Skeletal muscle cell (primary cell): ENCODE data around the gene ISM1.

Experiments
- DNase-seq: peaks from one replicate; pipeline ENCODE4 v3.0.0-alpha.2; 2010; ENCODE audit warnings: low read depth
- H3K4me3 ChIP-seq: 2 replicates; pipeline ENCODE4 v1.5.1; 2011; ENCODE audit warnings: low read depth, mild to moderate bottlenecking, control low read depth, low read length, moderate library complexity

ISM1 gene

GRCh38 chr20:13250251-13250650 is 29.2 kb downstream of the ISM1 start:
- H3K4me3 ChIP-seq, result no peak overlapping the region
- DNase-seq, result no peak

- no peak for DNase-seq
- H3K4me3 ChIP-seq, result no peak overlapping the region
Measured at GRCh38 chr20:13251106-13251903, 30.2 kb downstream of the ISM1 start.

GRCh38 chr20:13251904-13252297 is 30.8 kb downstream of the ISM1 start:
- DNase-seq, result no peak
- H3K4me3 ChIP-seq, result no peak overlapping the region

GRCh38 chr20:13255356-13255755 is 34.3 kb downstream of the ISM1 start:
- no peak overlapping the region for H3K4me3 ChIP-seq
- no peak for DNase-seq

- no peak for DNase-seq
- no peak overlapping the region for H3K4me3 ChIP-seq
Measured at GRCh38 chr20:13256606-13257005, 35.5 kb downstream of the ISM1 start.

- no peak for DNase-seq
- no peak overlapping the region for H3K4me3 ChIP-seq
Measured at GRCh38 chr20:13259921-13260320, 38.8 kb downstream of the ISM1 start.

GRCh38 chr20:13260650-13261279 is 39.7 kb downstream of the ISM1 start:
- no peak overlapping the region for H3K4me3 ChIP-seq
- no peak for DNase-seq

- no peak overlapping the region for H3K4me3 ChIP-seq
- DNase-seq, result peak; percentile 5
Measured at GRCh38 chr20:13261460-13262301, 40.6 kb downstream of the ISM1 start.

GRCh38 chr20:13262302-13262650 is 41.2 kb downstream of the ISM1 start:
- H3K4me3 ChIP-seq, result no peak overlapping the region
- no peak for DNase-seq

GRCh38 chr20:13262671-13263360 is 41.7 kb downstream of the ISM1 start:
- H3K4me3 ChIP-seq, result no peak overlapping the region
- no peak for DNase-seq

- no peak for DNase-seq
- H3K4me3 ChIP-seq, result no peak overlapping the region
Measured at GRCh38 chr20:13263451-13263850, 42.4 kb downstream of the ISM1 start.

GRCh38 chr20:13264907-13265306 is 43.8 kb downstream of the ISM1 start:
- H3K4me3 ChIP-seq, result no peak overlapping the region
- no peak for DNase-seq

- no peak overlapping the region for H3K4me3 ChIP-seq
- DNase-seq, result no peak
Measured at GRCh38 chr20:13265941-13266340, 44.9 kb downstream of the ISM1 start.

GRCh38 chr20:13267231-13267630 is 46.2 kb downstream of the ISM1 start:
- no peak overlapping the region for H3K4me3 ChIP-seq
- no peak for DNase-seq

- no peak overlapping the region for H3K4me3 ChIP-seq
- DNase-seq, result no peak
Measured at GRCh38 chr20:13268953-13269352, 47.9 kb downstream of the ISM1 start.

- no peak for DNase-seq
- no peak overlapping the region for H3K4me3 ChIP-seq
Measured at GRCh38 chr20:13270211-13270610, 49.1 kb downstream of the ISM1 start.

- H3K4me3 ChIP-seq, result no peak overlapping the region
- no peak for DNase-seq
Measured at GRCh38 chr20:13271098-13271497, 50.0 kb downstream of the ISM1 start.

- DNase-seq, result no peak
- H3K4me3 ChIP-seq, result no peak overlapping the region
Measured at GRCh38 chr20:13271977-13272975, 51.2 kb downstream of the ISM1 start.
